Body of pancreas (tissue), 4 donors: ENCODE results near the gene RPAP2.

ENCODE experiments used
- CTCF ChIP-seq, 7 experiments: fragments of 450-650 bp in 4 of 7; fragments of 200-600 bp in 3 of 7; sonication (generic) in 3 of 7; IDR thresholded peaks; one replicate each; pipeline ENCODE4 v1.5.1; 2016 to 2019; ENCODE audit warnings: antibody characterized with exemption in 7 of 7
- POLR2A ChIP-seq, 3 donors: fragments of 450-650 bp; IDR thresholded peaks; one replicate each; pipeline ENCODE4 v1.6.1; 2016; ENCODE audit warnings: antibody characterized with exemption in 3 of 3, mild to moderate bottlenecking in 2 of 3

- no peak for TF ChIP-seq CTCF (IDR thresholded peaks at IDR 0.05)
- TF ChIP-seq POLR2A (IDR thresholded peaks at IDR 0.05) = no peak
Observed at GRCh38 chr1:92444351-92444750, 145.5 kb downstream of the RPAP2 start.
